Measurements from ENCODE around the gene ADCY1.

Gene ADCY1

DNA sequence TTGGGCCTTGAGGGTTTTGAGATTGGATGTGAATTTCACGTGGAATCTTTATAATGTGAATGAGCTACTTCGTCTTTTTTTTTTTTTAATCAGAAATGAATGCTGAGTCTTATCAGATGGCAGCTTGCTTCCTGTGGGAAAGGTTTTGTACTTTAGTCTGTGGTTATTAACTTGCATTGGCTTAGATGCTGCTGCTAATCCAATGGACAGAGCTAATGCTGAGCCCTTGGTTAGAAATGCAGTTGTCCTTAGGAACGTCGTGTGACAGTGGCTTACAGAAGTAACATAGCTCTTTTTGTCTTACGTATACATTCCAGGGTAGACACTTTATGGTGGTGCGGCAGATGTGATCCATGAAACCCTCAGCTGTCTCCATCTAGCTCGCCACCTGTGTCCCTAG is 32.8 kb downstream of the ADCY1 start:
- Histone ChIP-seq H4K20me1 (ENCODE audit: low read depth, low read length) (no peaks in the 10 kb centered on the region), H3K27me3 (ENCODE audit: low read length) (no peaks in the 10 kb centered on the region), H3F3A (ENCODE audit: insufficient read depth) (no peaks in the 10 kb centered on the region), H3K27ac (ENCODE audit: low read depth, low read length) (no peak overlapping the region), H3K79me2 (ENCODE audit: insufficient read depth, low read length) (no peaks in the 10 kb centered on the region), H3K9ac (ENCODE audit: low read length) (no peak overlapping the region), H3K36me3 (ENCODE audit: low read length) (no peaks in the 10 kb centered on the region), H3K4me3 (ENCODE audit: insufficient read depth, low read length, poor library complexity, severe bottlenecking) (no peak overlapping the region), H3K9me2 (replicated peaks; ENCODE audit: insufficient read depth, low read length) (no peaks in the 10 kb centered on the region), H2AFZ (ENCODE audit: low read depth, low read length, severe bottlenecking) (no peak overlapping the region), H3K4me2 (ENCODE audit: low read depth, low read length, poor library complexity, severe bottlenecking) (no peak overlapping the region), H3K9me3 (ENCODE audit: insufficient read depth, low read length) (no peaks in the 10 kb centered on the region)
- no peak for TF ChIP-seq EZH2phosphoT487 (conservative IDR thresholded peaks at IDR 0.05; ENCODE audit: low read length)
- TF ChIP-seq, protein P1, sequence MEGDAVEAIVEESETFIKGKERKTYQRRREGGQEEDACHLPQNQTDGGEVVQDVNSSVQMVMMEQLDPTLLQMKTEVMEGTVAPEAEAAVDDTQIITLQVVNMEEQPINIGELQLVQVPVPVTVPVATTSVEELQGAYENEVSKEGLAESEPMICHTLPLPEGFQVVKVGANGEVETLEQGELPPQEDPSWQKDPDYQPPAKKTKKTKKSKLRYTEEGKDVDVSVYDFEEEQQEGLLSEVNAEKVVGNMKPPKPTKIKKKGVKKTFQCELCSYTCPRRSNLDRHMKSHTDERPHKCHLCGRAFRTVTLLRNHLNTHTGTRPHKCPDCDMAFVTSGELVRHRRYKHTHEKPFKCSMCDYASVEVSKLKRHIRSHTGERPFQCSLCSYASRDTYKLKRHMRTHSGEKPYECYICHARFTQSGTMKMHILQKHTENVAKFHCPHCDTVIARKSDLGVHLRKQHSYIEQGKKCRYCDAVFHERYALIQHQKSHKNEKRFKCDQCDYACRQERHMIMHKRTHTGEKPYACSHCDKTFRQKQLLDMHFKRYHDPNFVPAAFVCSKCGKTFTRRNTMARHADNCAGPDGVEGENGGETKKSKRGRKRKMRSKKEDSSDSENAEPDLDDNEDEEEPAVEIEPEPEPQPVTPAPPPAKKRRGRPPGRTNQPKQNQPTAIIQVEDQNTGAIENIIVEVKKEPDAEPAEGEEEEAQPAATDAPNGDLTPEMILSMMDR (IDR thresholded peaks at IDR 0.05; ENCODE audit: insufficient read depth, low read length, poor library complexity, severe bottlenecking) = no peak

- Histone ChIP-seq H3K36me3 (ENCODE audit: low read length) (no peaks in the 10 kb centered on the region), H2AFZ (ENCODE audit: low read depth, low read length, severe bottlenecking) (no peak overlapping the region)
Observed at GRCh38 chr7:45609180-45609579, 35.0 kb downstream of the ADCY1 start.

DNA sequence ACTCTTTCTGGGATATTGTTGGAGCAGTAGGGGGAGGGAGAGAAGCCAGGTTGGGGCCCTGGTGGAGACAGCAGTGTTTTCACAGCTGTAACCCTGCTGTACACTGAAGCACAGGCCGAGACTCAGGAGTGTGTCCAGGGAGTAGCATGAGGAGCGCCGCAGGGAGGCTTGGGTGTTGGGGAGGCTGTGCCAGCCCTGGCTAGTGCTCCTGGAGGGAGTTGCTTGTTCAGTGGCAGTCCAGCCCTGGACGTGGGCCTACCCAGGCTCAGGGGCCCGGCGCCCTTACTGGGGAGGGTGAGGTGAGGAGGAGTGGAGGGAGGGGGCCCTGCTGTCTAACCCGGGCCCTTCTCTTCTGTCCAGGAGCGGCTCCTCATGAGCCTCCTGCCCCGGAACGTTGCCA is 35.9 kb downstream of the ADCY1 start:
- H3F3A ChIP-seq (ENCODE audit: insufficient read depth) = no peaks in the 10 kb centered on the region

More at GRCh38 chr7:45609180-45609579, 35.0 kb downstream of the ADCY1 start:
- Histone ChIP-seq H3K27me3 (ENCODE audit: low read length) (no peaks in the 10 kb centered on the region), H3K4me2 (ENCODE audit: low read depth, low read length, poor library complexity, severe bottlenecking) (no peak overlapping the region), H4K20me1 (ENCODE audit: low read depth, low read length) (no peaks in the 10 kb centered on the region), H3K9me2 (replicated peaks; ENCODE audit: insufficient read depth, low read length) (no peaks in the 10 kb centered on the region), H3K4me3 (ENCODE audit: insufficient read depth, low read length, poor library complexity, severe bottlenecking) (no peak overlapping the region), H3K9ac (ENCODE audit: low read length) (no peak overlapping the region), H3K27ac (ENCODE audit: low read depth, low read length) (no peak overlapping the region), H3K79me2 (ENCODE audit: insufficient read depth, low read length) (no peaks in the 10 kb centered on the region), H3K9me3 (ENCODE audit: insufficient read depth, low read length) (no peaks in the 10 kb centered on the region), H3F3A (ENCODE audit: insufficient read depth) (no peaks in the 10 kb centered on the region)
- TF ChIP-seq, protein P1 (IDR thresholded peaks at IDR 0.05; ENCODE audit: insufficient read depth, low read length, poor library complexity, severe bottlenecking) = no peak
- TF ChIP-seq EZH2phosphoT487 (conservative IDR thresholded peaks at IDR 0.05; ENCODE audit: low read length) = no peak

More for the DNA sequence above, 35.9 kb downstream of the ADCY1 start:
- TF ChIP-seq, protein P1 (IDR thresholded peaks at IDR 0.05; ENCODE audit: insufficient read depth, low read length, poor library complexity, severe bottlenecking) = no peak
- no peak for TF ChIP-seq EZH2phosphoT487 (conservative IDR thresholded peaks at IDR 0.05; ENCODE audit: low read length)
- H3K4me3 ChIP-seq (ENCODE audit: insufficient read depth, low read length, poor library complexity, severe bottlenecking) = no peak overlapping the region
- H3K36me3 ChIP-seq (ENCODE audit: low read length) = no peaks in the 10 kb centered on the region
- no peaks in the 10 kb centered on the region for H3K79me2 ChIP-seq (ENCODE audit: insufficient read depth, low read length)
- H4K20me1 ChIP-seq (ENCODE audit: low read depth, low read length) = no peaks in the 10 kb centered on the region
- no peaks in the 10 kb centered on the region for H3K9me2 ChIP-seq (replicated peaks; ENCODE audit: insufficient read depth, low read length)
- H3K9ac ChIP-seq (ENCODE audit: low read length) = no peak overlapping the region
- no peaks in the 10 kb centered on the region for H3K9me3 ChIP-seq (ENCODE audit: insufficient read depth, low read length)
- no peaks in the 10 kb centered on the region for H3K27me3 ChIP-seq (ENCODE audit: low read length)
- no peak overlapping the region for H3K27ac ChIP-seq (ENCODE audit: low read depth, low read length)
- no peak overlapping the region for H2AFZ ChIP-seq (ENCODE audit: low read depth, low read length, severe bottlenecking)
- H3K4me2 ChIP-seq (ENCODE audit: low read depth, low read length, poor library complexity, severe bottlenecking) = no peak overlapping the region

Data from SU-DHL-6 (cell line).